ENCODE data around the gene PLA2G4D. TPM values are rescaled to one million over a fixed set of nuclear protein-coding genes. Genes with fewer than 3 reads are reported as not detected.

The PLA2G4D gene
- total RNA-seq, 1 experiment from 2014 or later, result not detected

DNA sequence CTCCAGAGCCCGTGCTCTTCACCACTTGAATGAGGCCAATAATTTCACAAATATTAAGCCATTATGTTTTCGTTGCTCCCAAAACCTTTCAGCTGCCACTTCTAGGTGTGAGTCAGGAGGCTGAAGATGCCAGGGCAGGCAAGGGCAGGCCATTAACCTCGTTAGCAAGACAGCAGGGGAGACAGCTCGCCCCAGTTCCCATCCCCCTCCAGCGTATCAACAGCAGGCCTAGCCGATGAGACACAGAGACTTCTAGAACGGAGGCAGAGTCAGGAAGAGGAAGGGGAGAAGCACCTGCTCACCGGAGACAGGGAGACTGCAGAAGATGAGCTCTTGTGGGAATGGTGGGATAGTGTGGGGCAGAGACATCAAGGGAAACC lies 45.6 kb downstream of the PLA2G4D start:
- no peaks in the 10 kb centered on the region for H3K9me3 Mint-ChIP-seq (ENCODE audit: low read depth, unreplicated experiment)
- no peaks in the 10 kb centered on the region for H3K27me3 Mint-ChIP-seq (ENCODE audit: unreplicated experiment)
- H3K36me3 Mint-ChIP-seq (ENCODE audit: insufficient read depth, unreplicated experiment), result no peaks in the 10 kb centered on the region
- H3K27ac Mint-ChIP-seq (ENCODE audit: unreplicated experiment), result no peak overlapping the region
- no TSS peak for BruUV-seq (replicated peaks)
- intact Hi-C loops (cut with micrococcal nuclease; ENCODE audit: unreplicated experiment), result no loop called here
- TF ChIP-seq, protein P1, sequence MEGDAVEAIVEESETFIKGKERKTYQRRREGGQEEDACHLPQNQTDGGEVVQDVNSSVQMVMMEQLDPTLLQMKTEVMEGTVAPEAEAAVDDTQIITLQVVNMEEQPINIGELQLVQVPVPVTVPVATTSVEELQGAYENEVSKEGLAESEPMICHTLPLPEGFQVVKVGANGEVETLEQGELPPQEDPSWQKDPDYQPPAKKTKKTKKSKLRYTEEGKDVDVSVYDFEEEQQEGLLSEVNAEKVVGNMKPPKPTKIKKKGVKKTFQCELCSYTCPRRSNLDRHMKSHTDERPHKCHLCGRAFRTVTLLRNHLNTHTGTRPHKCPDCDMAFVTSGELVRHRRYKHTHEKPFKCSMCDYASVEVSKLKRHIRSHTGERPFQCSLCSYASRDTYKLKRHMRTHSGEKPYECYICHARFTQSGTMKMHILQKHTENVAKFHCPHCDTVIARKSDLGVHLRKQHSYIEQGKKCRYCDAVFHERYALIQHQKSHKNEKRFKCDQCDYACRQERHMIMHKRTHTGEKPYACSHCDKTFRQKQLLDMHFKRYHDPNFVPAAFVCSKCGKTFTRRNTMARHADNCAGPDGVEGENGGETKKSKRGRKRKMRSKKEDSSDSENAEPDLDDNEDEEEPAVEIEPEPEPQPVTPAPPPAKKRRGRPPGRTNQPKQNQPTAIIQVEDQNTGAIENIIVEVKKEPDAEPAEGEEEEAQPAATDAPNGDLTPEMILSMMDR (IDR thresholded peaks at IDR 0.05; ENCODE audit: unreplicated experiment), result no peak
- H3K4me1 Mint-ChIP-seq (ENCODE audit: low read depth, unreplicated experiment), result peaks cover 16% of the 10 kb centered on the region
- H3K4me3 Mint-ChIP-seq (ENCODE audit: low read depth, unreplicated experiment), result no peak overlapping the region
- no peak for DNase-seq
- CTCF ChIA-PET, result no interaction called here

GRCh38 chr15:42048080-42048820 lies 46.1 kb downstream of the PLA2G4D start:
- Mint-ChIP-seq H3K4me1 (ENCODE audit: low read depth, unreplicated experiment) (peaks cover 16% of the 10 kb centered on the region), H3K4me3 (ENCODE audit: low read depth, unreplicated experiment) (no peak overlapping the region), H3K27ac (ENCODE audit: unreplicated experiment) (no peak overlapping the region), H3K36me3 (ENCODE audit: insufficient read depth, unreplicated experiment) (no peaks in the 10 kb centered on the region), H3K27me3 (ENCODE audit: unreplicated experiment) (no peaks in the 10 kb centered on the region), H3K9me3 (ENCODE audit: low read depth, unreplicated experiment) (no peaks in the 10 kb centered on the region)
- no TSS peak for BruUV-seq (replicated peaks)
- no peak for DNase-seq
- CTCF ChIA-PET, result no interaction called here
- TF ChIP-seq, protein P1 (IDR thresholded peaks at IDR 0.05; ENCODE audit: unreplicated experiment), result no peak
- intact Hi-C loops (cut with micrococcal nuclease; ENCODE audit: unreplicated experiment), result no loop called here

DNA sequence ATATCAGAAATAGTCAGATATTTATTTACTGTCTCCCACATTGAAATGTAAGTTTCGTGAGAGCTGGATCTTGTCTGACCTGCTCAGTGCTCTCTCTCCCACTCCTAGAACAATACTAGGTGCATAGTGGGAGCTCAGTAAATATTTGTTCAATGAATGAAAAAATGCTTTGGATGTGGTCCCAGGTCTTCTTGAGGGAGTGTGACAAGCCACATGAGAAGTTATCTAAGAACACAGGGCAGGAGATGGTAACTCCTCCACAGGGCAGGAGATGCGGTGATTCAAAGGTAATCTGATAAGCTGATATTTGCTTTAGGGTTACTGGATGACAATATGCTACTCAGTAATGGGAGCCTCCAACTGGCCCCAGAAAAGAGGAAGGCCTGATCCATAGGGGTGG lies 47.8 kb downstream of the PLA2G4D start:
- no peak overlapping the region for H3K27ac Mint-ChIP-seq (ENCODE audit: unreplicated experiment)
- intact Hi-C loops (cut with micrococcal nuclease; ENCODE audit: unreplicated experiment), result no loop called here
- peaks cover 16% of the 10 kb centered on the region for H3K4me1 Mint-ChIP-seq (ENCODE audit: low read depth, unreplicated experiment)
- no peaks in the 10 kb centered on the region for H3K9me3 Mint-ChIP-seq (ENCODE audit: low read depth, unreplicated experiment)
- CTCF ChIA-PET, result interaction anchor here (1.7 kb wide), 1 partner anchor 9 kb away, joined by 5 read pairs; no protein-coding TSS in a partner anchor
- H3K27me3 Mint-ChIP-seq (ENCODE audit: unreplicated experiment), result no peaks in the 10 kb centered on the region
- no peaks in the 10 kb centered on the region for H3K36me3 Mint-ChIP-seq (ENCODE audit: insufficient read depth, unreplicated experiment)
- no peak for DNase-seq
- TF ChIP-seq, protein P1 (IDR thresholded peaks at IDR 0.05; ENCODE audit: unreplicated experiment), result no peak
- BruUV-seq (replicated peaks), result no TSS peak
- no peak overlapping the region for H3K4me3 Mint-ChIP-seq (ENCODE audit: low read depth, unreplicated experiment)

DNA sequence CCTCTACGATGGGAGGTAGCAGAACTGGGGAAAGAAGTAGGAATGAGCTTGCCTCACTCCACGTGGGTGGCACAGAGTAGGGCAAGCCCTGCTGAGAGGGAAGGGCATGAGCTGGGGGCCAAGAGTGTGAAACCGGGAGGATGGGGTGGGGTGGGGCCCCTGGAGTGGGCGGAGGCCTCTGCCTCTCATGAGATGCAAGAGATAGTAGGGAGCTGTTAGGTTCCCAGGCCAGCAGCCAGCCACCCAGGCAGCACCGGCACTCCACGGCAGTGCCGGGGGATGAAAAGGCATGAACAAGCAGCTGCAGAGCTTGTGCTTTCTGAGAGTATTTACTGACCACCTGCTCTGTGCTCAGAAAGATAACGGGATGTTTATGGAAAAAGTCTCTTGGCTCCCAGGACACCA lies 49.1 kb downstream of the PLA2G4D start:
- no peaks in the 10 kb centered on the region for H3K27me3 Mint-ChIP-seq (ENCODE audit: unreplicated experiment)
- H3K4me3 Mint-ChIP-seq (ENCODE audit: low read depth, unreplicated experiment), result no peak overlapping the region
- no peak for DNase-seq
- no peak overlapping the region for H3K27ac Mint-ChIP-seq (ENCODE audit: unreplicated experiment)
- no TSS peak for BruUV-seq (replicated peaks)
- intact Hi-C loops (cut with micrococcal nuclease; ENCODE audit: unreplicated experiment), result no loop called here
- CTCF ChIA-PET, result no interaction called here
- H3K4me1 Mint-ChIP-seq (ENCODE audit: low read depth, unreplicated experiment), result peaks cover 16% of the 10 kb centered on the region
- no peaks in the 10 kb centered on the region for H3K36me3 Mint-ChIP-seq (ENCODE audit: insufficient read depth, unreplicated experiment)
- no peaks in the 10 kb centered on the region for H3K9me3 Mint-ChIP-seq (ENCODE audit: low read depth, unreplicated experiment)
- TF ChIP-seq, protein P1 (IDR thresholded peaks at IDR 0.05; ENCODE audit: unreplicated experiment), result no peak
